Measurements from ENCODE around the gene SERPINA4. TPM values are rescaled to one million over a fixed set of nuclear protein-coding genes. Genes with fewer than 3 reads are reported as not detected.

SERPINA4 gene
- total and polyA plus RNA-seq, 2 of the 13 experiments (the other 11 are each of a cell fraction or from before 2014, with no cell fraction given): 39.1 to 57.8 TPM

DNA sequence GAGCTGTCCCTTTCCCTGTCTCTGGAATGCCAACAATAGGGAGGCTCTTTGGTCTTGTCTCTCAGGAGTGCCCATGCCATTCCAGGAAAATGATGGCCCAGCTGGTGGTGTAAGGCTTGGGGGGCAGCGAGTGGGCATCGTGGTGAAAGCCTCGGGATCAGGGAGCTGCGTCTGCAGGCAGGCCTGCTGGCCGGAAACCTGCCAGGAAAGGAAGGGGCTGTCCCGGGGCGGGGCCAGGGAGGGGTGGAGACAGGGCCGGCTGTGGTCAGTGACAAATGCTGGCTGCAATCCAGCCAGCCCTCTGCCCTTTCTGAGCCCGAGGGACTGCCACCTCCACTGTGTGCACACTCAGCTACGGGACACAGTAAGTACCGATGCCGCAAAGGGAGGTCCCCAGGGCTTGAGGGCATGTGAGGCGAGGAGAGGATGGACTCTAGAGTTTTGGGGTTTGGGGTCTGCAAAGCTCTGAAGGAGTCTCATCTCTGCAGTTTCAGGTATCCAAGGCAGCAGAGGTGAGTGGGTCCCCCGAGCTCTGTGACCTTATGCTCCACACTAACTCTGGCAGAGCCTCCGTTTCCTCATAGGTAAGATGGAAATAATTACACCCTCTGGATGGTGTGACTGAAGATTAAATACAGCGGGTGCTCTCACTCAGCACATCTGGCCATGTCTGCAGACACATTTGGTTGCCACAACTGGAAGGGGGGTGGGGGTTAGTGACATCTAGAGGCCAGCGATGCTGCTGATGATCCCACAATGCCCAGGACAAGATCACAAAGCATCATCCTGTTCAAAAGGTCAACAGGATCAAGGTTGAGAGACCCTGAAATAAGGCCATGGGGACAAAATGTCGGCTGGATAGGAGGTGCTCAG, 20.1 kb downstream of the SERPINA4 start, which contains the start of gene SERPINA5 (continued):
- TF ChIP-seq, protein P1, sequence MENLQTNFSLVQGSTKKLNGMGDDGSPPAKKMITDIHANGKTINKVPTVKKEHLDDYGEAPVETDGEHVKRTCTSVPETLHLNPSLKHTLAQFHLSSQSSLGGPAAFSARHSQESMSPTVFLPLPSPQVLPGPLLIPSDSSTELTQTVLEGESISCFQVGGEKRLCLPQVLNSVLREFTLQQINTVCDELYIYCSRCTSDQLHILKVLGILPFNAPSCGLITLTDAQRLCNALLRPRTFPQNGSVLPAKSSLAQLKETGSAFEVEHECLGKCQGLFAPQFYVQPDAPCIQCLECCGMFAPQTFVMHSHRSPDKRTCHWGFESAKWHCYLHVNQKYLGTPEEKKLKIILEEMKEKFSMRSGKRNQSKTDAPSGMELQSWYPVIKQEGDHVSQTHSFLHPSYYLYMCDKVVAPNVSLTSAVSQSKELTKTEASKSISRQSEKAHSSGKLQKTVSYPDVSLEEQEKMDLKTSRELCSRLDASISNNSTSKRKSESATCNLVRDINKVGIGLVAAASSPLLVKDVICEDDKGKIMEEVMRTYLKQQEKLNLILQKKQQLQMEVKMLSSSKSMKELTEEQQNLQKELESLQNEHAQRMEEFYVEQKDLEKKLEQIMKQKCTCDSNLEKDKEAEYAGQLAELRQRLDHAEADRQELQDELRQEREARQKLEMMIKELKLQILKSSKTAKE (CRISPR knock-in tag; IDR thresholded peaks at IDR 0.05; ENCODE audit: borderline replicate concordance): peak; percentile 47; the same call in 1 of the 2 replicates
- TF ChIP-seq MYC (CRISPR knock-in tag; IDR thresholded peaks at IDR 0.05; ENCODE audit: borderline replicate concordance) (peak; percentile 66; the same call in 1 of the 2 replicates), DMAP1 (CRISPR knock-in tag; IDR thresholded peaks at IDR 0.05) (peak; percentile 51; the same call in 1 of the 2 replicates), SNAI1 (CRISPR knock-in tag; IDR thresholded peaks at IDR 0.05; ENCODE audit: borderline replicate concordance) (peak; percentile 39; the same call in 1 of the 2 replicates), FOXA3 (CRISPR knock-in tag; IDR thresholded peaks at IDR 0.05) (peak; percentile 32; the same call in 1 of the 2 replicates), EP300 (IDR thresholded peaks at IDR 0.05; ENCODE audit: low read depth in 2 of 2, low read length in 2 of 2) (peak in 1 of 2 experiments; percentile 46; a peak in 2 of 4 replicates), EP300 (CRISPR knock-in tag; IDR thresholded peaks at IDR 0.05; ENCODE audit: borderline replicate concordance) (no peak), NPAS2 (CRISPR knock-in tag; IDR thresholded peaks at IDR 0.05; ENCODE audit: borderline replicate concordance) (no peak), MIER3 (CRISPR knock-in tag; IDR thresholded peaks at IDR 0.05; ENCODE audit: borderline replicate concordance) (0 out of 2 replicates have a peak, but pooled peaks have one; percentile 59), ZNF773 (CRISPR knock-in tag; IDR thresholded peaks at IDR 0.05; ENCODE audit: borderline replicate concordance) (no peak), CBX5 (CRISPR knock-in tag; IDR thresholded peaks at IDR 0.05; ENCODE audit: borderline replicate concordance) (no peak), KMT2A (CRISPR knock-in tag; IDR thresholded peaks at IDR 0.05) (0 out of 2 replicates have a peak, but pooled peaks have one; percentile 55), SOX13 (IDR thresholded peaks at IDR 0.05) (peak; percentile 29; the same call in 1 of the 2 replicates), SOX13 (CRISPR knock-in tag; conservative IDR thresholded peaks at IDR 0.05 in 1 of 2, IDR thresholded peaks at IDR 0.05 in 1 of 2) (peak in 1 of 2 experiments; percentile 39; a peak in 1 of 4 replicates), ZSCAN29 (CRISPR knock-in tag; conservative IDR thresholded peaks at IDR 0.05) (no peak), KLF6 (CRISPR knock-in tag; IDR thresholded peaks at IDR 0.05) (peak; percentile 65)
- TF ChIP-seq, protein P2, sequence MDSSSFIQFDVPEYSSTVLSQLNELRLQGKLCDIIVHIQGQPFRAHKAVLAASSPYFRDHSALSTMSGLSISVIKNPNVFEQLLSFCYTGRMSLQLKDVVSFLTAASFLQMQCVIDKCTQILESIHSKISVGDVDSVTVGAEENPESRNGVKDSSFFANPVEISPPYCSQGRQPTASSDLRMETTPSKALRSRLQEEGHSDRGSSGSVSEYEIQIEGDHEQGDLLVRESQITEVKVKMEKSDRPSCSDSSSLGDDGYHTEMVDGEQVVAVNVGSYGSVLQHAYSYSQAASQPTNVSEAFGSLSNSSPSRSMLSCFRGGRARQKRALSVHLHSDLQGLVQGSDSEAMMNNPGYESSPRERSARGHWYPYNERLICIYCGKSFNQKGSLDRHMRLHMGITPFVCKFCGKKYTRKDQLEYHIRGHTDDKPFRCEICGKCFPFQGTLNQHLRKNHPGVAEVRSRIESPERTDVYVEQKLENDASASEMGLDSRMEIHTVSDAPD (CRISPR knock-in tag; IDR thresholded peaks at IDR 0.05): peak; percentile 65; the same call in 1 of the 2 replicates
- TF ChIP-seq, protein P3, sequence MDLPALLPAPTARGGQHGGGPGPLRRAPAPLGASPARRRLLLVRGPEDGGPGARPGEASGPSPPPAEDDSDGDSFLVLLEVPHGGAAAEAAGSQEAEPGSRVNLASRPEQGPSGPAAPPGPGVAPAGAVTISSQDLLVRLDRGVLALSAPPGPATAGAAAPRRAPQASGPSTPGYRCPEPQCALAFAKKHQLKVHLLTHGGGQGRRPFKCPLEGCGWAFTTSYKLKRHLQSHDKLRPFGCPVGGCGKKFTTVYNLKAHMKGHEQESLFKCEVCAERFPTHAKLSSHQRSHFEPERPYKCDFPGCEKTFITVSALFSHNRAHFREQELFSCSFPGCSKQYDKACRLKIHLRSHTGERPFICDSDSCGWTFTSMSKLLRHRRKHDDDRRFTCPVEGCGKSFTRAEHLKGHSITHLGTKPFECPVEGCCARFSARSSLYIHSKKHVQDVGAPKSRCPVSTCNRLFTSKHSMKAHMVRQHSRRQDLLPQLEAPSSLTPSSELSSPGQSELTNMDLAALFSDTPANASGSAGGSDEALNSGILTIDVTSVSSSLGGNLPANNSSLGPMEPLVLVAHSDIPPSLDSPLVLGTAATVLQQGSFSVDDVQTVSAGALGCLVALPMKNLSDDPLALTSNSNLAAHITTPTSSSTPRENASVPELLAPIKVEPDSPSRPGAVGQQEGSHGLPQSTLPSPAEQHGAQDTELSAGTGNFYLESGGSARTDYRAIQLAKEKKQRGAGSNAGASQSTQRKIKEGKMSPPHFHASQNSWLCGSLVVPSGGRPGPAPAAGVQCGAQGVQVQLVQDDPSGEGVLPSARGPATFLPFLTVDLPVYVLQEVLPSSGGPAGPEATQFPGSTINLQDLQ (CRISPR knock-in tag; IDR thresholded peaks at IDR 0.05): no peak
- TF ChIP-seq, protein P4, sequence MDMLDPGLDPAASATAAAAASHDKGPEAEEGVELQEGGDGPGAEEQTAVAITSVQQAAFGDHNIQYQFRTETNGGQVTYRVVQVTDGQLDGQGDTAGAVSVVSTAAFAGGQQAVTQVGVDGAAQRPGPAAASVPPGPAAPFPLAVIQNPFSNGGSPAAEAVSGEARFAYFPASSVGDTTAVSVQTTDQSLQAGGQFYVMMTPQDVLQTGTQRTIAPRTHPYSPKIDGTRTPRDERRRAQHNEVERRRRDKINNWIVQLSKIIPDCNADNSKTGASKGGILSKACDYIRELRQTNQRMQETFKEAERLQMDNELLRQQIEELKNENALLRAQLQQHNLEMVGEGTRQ (IDR thresholded peaks at IDR 0.05; ENCODE audit: low read depth, low read length): no peak
- TF ChIP-seq, protein P4 (CRISPR knock-in tag; IDR thresholded peaks at IDR 0.05; ENCODE audit: borderline replicate concordance): peak; percentile 67; the same call in 1 of the 2 replicates

Measured in HepG2 (cell line).